Adipocyte (in vitro differentiated cells): ENCODE results near the gene BLACAT1.
A peak's percentile ranks its signal among the peaks of the same experiment; 100 is the strongest.

ENCODE experiments used
- DNase-seq: peaks from one replicate; pipeline ENCODE4 v3.0.0-alpha.2; 2015; ENCODE audit warnings: low read depth
- H3K27me3 ChIP-seq: replicated peaks from 2 replicates; pipeline ENCODE4 v1.7.0; 2013; ENCODE audit warnings: mild to moderate bottlenecking, low read length, moderate library complexity; ENCODE audit not compliant: control insufficient read depth, insufficient read depth
- H3K36me3 ChIP-seq: 2 replicates; pipeline ENCODE4 v1.7.0; 2013; ENCODE audit warnings: low read length, mild to moderate bottlenecking, moderate library complexity; ENCODE audit not compliant: control insufficient read depth, insufficient read depth, severe bottlenecking
- H3K4me1 ChIP-seq: 2 replicates; pipeline ENCODE4 v1.7.0; 2013; ENCODE audit warnings: mild to moderate bottlenecking, low read length, moderate library complexity; ENCODE audit not compliant: control insufficient read depth, insufficient read depth
- H3K4me3 ChIP-seq: 2 replicates; pipeline ENCODE4 v1.7.0; 2013; ENCODE audit warnings: mild to moderate bottlenecking, low read length, moderate library complexity
- H3K9ac ChIP-seq: 2 replicates; pipeline ENCODE4 v1.7.0; 2013; ENCODE audit warnings: mild to moderate bottlenecking, low read length, moderate library complexity
- H3K9me3 ChIP-seq: 2 replicates; pipeline ENCODE4 v1.7.0; 2013; ENCODE audit warnings: mild to moderate bottlenecking, low read length, moderate library complexity; ENCODE audit not compliant: control insufficient read depth

BLACAT1 gene

GRCh38 chr1:205472737-205473441 is 17.0 kb upstream of the BLACAT1 start:
- Histone ChIP-seq H3K4me3 (no peak overlapping the region), H3K4me1 (no peaks in the 10 kb centered on the region), H3K27me3 (peaks cover 74% of the 10 kb centered on the region), H3K36me3 (no peaks in the 10 kb centered on the region), H3K9me3 (peaks cover 7% of the 10 kb centered on the region), H3K9ac (no peak overlapping the region)
- no peak for DNase-seq

DNA sequence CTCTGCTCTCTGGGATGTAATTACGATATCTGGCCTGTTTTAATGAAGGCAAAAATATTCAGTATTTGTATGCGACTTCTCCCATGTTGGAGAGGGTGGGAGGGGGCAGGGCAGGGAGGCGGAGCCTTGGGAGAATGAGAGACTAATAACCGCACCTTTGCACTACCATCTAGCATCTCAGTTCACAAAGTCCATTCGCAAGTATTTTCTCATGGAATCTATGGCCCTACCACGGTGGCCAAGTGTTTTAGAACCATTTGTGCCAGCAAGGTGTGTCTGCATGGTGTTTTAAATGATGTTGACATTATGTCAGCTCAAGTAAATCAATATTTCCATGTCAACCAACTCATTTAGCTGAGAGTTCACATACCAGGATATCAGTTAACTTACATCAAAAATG is 14.3 kb upstream of the BLACAT1 start:
- Histone ChIP-seq H3K27me3 (peaks cover 76% of the 10 kb centered on the region), H3K4me3 (no peak overlapping the region), H3K9me3 (peaks cover 3% of the 10 kb centered on the region), H3K36me3 (no peaks in the 10 kb centered on the region), H3K9ac (no peak overlapping the region), H3K4me1 (peaks cover 5% of the 10 kb centered on the region)
- no peak for DNase-seq

GRCh38 chr1:205466595-205467220 is 10.9 kb upstream of the BLACAT1 start:
- no peak overlapping the region for H3K4me3 ChIP-seq
- H3K9ac ChIP-seq = no peak overlapping the region
- peaks cover 76% of the 10 kb centered on the region for H3K27me3 ChIP-seq
- H3K36me3 ChIP-seq = no peaks in the 10 kb centered on the region
- H3K9me3 ChIP-seq = no peaks in the 10 kb centered on the region
- DNase-seq = no peak
- peaks cover 8% of the 10 kb centered on the region for H3K4me1 ChIP-seq

GRCh38 chr1:205465392-205465791 is 9.5 kb upstream of the BLACAT1 start:
- H3K9me3 ChIP-seq = no peaks in the 10 kb centered on the region
- H3K4me1 ChIP-seq = peaks cover 8% of the 10 kb centered on the region
- H3K9ac ChIP-seq = no peak overlapping the region
- peaks cover 80% of the 10 kb centered on the region for H3K27me3 ChIP-seq
- H3K4me3 ChIP-seq = no peak overlapping the region
- H3K36me3 ChIP-seq = no peaks in the 10 kb centered on the region
- no peak for DNase-seq

DNA sequence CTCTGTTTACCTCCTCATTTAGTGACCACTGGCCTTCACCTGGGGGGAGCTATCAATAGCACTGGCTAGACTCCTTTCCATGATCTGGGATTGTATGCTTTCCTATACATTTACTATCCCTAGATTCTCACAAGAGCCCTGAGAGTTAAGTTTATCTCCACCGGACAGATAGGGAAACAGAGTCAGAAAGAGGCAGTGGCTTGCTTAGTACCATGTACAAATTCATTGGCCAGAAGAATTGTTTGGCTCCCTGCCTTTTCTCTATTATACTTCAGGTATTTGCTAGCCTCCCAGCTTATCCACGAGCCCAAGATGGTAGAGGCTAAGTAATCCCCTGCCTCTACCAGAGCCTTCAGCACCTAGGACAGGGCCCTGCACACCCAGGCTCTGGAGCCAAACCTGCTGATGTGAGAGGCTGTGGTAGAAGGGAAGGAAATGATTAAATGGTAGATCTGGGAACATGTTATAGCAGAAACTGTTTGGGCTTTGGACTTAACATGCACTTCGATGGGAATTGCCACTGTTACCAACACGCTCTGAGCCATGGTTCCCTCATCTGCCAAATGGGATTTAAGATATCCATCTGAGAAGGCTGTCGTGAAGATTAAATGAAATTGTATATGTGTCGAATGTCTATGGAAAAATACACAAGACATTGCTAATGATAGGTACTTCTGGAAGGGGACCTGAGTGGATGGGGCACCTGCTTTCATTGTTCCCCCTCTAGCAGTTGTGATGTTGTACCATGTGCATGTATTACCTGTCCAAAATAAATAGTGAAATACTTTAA is 3.1 kb upstream of the BLACAT1 start:
- H3K36me3 ChIP-seq = no peaks in the 10 kb centered on the region
- no peaks in the 10 kb centered on the region for H3K9me3 ChIP-seq
- no peak overlapping the region for H3K9ac ChIP-seq
- H3K27me3 ChIP-seq = peaks cover 75% of the 10 kb centered on the region
- H3K4me1 ChIP-seq = peaks cover 3% of the 10 kb centered on the region
- DNase-seq = peak; percentile 69
- H3K4me3 ChIP-seq = no peak overlapping the region

GRCh38 chr1:205456868-205457745 is 1.3 kb upstream of the BLACAT1 start:
- H3K4me3 ChIP-seq = no peak overlapping the region
- no peak for DNase-seq

DNA sequence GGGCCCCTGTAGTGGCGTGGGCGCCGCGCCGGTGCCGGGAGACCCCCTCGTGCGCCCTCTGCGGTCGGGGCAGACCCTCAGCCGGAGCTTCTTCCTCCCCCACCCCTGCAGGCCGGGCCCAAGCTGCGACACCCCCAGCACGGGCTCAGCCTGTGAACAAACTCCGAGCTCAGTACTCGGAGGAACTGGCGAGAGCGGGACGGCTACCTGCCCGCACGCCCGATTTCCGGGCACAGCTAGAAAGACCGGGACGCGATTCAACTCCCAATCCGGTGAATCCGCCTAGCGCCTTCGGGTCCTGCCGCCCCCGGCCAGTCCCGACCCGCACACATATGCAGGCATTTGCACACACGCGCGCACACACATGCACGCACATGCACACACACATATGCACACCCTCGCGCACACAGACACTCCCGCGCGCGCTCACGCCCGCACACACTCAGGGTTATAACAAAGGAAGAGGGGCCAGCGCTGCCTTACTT is 580 bp upstream of the BLACAT1 start:
- DNase-seq = no peak

More at GRCh38 chr1:205456868-205457745, 1.3 kb upstream of the BLACAT1 start:
- Histone ChIP-seq H3K9ac (no peak overlapping the region), H3K36me3 (no peaks in the 10 kb centered on the region), H3K9me3 (no peaks in the 10 kb centered on the region), H3K27me3 (peaks cover 82% of the 10 kb centered on the region), H3K4me1 (no peaks in the 10 kb centered on the region)

GRCh38 chr1:205454903-205455335 is 926 bp downstream of the BLACAT1 start:
- DNase-seq = no peak
- no peaks in the 10 kb centered on the region for H3K4me1 ChIP-seq
- H3K9me3 ChIP-seq = no peaks in the 10 kb centered on the region
- no peaks in the 10 kb centered on the region for H3K36me3 ChIP-seq
- H3K27me3 ChIP-seq = peaks cover 74% of the 10 kb centered on the region
- H3K9ac ChIP-seq = no peak overlapping the region
- H3K4me3 ChIP-seq = no peak overlapping the region

More for the DNA sequence above, 580 bp upstream of the BLACAT1 start:
- Histone ChIP-seq H3K27me3 (peaks cover 76% of the 10 kb centered on the region), H3K36me3 (no peaks in the 10 kb centered on the region), H3K9ac (no peak overlapping the region), H3K9me3 (no peaks in the 10 kb centered on the region), H3K4me3 (no peak overlapping the region), H3K4me1 (no peaks in the 10 kb centered on the region)

DNA sequence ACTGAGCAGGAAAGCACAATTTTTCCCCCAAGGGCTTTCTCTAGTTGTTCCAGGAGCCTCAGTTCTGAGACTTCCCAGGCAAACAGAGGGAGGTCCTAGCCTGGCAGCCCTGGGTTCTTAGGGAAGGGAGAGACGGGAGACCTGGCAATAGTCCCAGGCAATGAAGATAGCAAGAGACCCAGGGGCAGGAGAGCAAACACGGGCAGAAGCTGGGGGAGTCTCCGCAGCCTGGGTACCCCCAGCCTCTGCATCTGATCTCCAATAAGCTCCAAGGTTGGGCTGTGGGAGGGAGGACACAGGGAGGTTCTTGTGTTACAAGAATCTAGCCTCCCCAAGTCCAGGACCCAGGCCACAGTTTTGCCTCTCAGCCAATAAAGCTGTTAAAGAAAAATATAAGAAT is 2.4 kb downstream of the BLACAT1 start:
- Histone ChIP-seq H3K36me3 (no peaks in the 10 kb centered on the region), H3K4me3 (no peak overlapping the region), H3K9me3 (no peaks in the 10 kb centered on the region), H3K9ac (no peak overlapping the region), H3K4me1 (no peaks in the 10 kb centered on the region), H3K27me3 (peaks cover 60% of the 10 kb centered on the region)
- DNase-seq = no peak

GRCh38 chr1:205452933-205453332 is 2.9 kb downstream of the BLACAT1 start:
- no peak overlapping the region for H3K4me3 ChIP-seq
- no peaks in the 10 kb centered on the region for H3K9me3 ChIP-seq
- DNase-seq = no peak
- no peaks in the 10 kb centered on the region for H3K4me1 ChIP-seq
- no peak overlapping the region for H3K9ac ChIP-seq
- H3K27me3 ChIP-seq = peaks cover 54% of the 10 kb centered on the region
- no peaks in the 10 kb centered on the region for H3K36me3 ChIP-seq
